Activated CD4-positive, alpha-beta T cell treated with anti-CD3 and anti-CD28 coated beads, Interleukin-10, Interleukin-2, amounts not matched to agents 100 ng/mL and 50 ng/mL, durations not matched to agents 16 hours and 8 hours (primary cell): Measurements from ENCODE around the gene LINGO1.

Experiments used
- DNase-seq: peaks from one replicate; pipeline ENCODE4 v3.0.0-alpha.2; 2020

LINGO1 gene, protein sequence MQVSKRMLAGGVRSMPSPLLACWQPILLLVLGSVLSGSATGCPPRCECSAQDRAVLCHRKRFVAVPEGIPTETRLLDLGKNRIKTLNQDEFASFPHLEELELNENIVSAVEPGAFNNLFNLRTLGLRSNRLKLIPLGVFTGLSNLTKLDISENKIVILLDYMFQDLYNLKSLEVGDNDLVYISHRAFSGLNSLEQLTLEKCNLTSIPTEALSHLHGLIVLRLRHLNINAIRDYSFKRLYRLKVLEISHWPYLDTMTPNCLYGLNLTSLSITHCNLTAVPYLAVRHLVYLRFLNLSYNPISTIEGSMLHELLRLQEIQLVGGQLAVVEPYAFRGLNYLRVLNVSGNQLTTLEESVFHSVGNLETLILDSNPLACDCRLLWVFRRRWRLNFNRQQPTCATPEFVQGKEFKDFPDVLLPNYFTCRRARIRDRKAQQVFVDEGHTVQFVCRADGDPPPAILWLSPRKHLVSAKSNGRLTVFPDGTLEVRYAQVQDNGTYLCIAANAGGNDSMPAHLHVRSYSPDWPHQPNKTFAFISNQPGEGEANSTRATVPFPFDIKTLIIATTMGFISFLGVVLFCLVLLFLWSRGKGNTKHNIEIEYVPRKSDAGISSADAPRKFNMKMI

DNA sequence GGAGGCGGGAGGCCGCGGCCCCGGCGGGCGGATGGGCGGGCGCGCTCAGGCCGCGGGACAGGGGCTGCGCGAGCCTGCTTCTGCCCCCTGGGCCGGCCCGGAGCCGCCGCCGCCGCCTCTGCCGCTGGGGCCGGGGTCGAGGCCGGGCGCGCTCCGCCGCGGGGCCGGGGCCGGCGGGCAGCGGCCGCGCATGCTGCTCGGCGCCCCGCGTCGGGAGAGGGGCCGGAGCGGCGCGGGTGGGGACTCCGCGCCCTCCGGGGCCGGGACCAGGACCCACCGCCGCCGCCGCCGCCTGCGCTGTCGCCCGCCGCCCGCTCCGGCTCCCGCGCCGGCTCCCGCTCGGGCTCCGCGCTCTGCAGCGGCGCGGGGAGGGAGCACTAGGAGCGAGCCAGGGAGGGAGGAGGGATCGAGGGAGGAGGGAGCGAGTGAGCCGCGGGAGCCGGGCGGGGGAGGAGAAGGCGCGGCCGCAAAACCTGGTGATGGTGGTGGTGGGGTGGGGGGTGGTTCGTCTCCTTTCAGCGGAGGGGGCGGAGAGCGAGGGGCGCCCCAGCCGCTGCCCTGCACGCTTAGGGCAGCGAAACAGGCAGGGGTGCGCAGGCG, at the start of gene LINGO1:
Gene LINGO1, minus strand, starts transcription at position 379 of the 600 bp plus-strand sequence. CDS start 597 bp downstream, outside the sequence.
- DNase-seq, result no peak

DNA sequence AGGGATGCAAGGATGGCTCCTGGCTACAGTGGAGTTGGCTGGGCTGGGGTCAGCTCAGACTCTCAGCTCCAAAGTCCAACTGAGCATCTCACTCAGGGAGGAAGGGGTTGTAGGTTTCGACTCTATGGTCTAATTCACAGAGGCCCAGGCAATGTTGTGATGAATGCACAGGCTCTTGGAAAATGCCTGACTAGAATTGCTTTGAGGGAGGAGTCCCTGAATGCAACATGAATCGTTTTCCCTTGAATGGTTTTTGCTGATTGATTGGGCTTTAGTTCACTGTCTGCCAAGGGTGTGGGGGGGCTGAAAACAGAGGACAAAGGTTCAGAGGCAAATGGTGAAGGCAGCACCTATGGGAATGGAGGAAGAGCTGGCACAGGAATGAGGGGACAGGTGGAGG, 48.6 kb upstream of the LINGO1 start:
- DNase-seq, result no peak

DNA sequence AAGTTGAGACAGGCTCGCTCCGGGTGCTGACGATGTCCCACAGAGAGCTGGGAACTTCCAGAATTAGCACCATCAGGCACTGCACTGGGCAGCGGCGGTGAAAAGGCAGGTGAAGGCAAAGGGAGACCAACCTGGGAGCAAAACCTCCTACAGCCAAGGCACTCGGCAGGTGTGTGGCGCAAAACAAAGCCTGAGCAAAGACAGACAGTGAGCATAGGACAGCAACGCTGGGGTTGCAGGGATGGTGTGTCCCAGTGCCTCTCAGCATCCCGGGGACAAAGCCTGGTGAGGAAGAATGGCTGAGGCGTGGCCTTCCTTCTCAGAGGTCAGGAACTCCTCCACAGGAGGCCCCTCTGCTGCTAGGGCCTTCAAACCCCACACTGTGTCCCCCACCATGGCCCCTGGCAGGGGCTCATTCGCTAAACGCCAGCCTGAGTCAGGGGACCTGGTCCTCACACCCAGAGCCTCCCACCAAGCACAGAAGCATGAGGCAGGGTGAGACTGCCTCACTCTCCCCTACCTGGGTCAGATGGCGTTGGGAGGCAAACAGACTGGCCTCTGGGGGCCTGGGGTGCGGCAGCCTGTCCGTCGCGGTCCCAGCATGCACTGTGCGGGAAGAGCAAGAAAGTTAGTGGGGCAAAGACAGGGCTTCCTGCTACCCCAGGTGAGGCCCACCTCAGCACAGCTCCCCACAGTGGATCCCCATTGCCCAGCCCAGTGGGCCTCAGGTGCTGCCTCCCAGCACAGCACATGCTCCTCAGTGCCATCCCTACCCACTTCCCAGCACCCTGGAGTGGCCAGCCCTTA, 44.1 kb upstream of the LINGO1 start:
- DNase-seq, result no peak

DNA sequence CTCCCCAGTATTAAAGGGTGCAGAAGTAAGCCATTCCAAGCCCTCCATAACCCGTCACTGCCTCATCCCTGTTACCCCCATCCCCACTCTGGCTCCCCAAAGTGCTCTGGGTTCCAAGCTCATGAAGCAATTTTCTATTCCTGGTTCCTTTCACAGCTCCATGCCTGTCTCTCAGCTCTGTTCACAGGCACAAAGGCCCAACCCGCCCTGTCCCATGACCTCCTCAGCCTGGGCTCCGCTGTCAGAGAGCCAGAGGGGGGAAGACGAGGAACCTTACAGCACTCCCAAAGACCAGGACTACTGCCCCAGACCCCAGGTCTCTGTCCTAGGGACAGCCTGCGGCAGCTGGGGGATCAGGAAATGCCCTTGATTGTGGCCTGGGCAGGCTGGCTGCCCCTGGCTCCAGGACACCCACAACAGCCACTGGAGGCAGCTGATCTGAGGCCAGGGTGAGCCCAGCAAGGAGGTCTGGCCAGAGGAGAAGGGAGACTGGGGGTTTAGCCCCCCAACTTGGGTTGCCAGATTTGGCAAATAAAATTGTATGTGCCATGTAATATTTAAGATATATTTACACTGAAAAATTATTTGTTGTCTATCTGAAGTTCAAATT, 43.2 kb upstream of the LINGO1 start:
- DNase-seq, result no peak

DNA sequence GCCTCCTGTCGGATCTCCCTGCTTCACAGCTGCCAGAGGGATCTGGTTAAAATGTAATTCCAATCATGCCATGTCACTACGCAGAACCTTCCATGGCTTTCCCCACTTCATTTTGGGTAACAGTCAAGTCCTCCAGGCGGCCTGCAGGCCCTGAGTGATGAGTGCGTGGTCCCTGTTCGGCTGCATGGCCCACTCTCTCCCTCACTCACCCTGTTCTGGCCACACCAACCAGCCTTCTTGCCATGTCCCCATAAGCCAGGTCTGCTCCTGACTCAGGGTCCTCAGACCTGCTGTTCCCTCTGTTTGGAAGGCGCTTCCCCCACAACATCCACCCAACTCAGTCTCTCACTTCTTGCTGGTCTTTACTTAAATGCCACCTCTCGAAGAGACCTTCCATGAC, 41.6 kb upstream of the LINGO1 start:
- DNase-seq, result no peak

DNA sequence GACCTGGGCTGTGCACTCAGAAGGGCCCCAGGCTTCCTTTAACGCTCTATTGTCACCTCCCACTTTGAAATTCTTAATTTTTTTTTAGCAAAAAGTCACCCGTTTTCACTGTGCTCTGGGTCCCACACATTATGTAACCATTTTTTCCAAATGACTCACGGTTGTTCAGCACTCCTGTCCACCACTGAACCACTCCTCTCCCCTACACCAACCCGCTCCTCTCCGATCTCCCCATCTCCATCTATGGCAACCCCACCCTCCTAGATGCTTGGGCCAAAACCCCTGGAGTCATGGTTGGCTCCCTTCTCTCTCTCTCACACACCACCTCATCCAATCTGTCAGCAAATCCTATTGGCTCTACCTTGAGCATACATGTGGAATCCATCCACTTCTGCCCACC, 41.2 kb upstream of the LINGO1 start:
- DNase-seq, result no peak

DNA sequence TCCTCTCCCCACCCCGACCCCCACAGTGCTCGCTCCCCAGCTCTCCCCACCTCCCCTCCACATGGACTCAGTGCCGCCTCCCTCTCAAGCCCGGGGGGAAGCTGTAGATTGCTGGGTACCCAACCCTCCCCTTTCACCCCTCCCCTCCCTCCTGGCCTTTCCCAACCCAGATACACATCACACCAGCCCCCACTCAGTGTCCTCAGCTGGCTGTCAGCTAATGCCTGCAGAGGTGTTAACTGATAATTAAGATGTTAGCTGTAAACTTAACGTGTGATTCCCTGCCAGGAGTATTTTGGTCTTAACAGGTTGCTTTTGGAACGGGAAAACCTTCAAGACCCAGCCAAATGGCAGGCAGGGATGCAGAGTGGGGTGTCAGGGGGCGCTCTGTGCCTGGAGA, 39.4 kb upstream of the LINGO1 start:
- no peak for DNase-seq

DNA sequence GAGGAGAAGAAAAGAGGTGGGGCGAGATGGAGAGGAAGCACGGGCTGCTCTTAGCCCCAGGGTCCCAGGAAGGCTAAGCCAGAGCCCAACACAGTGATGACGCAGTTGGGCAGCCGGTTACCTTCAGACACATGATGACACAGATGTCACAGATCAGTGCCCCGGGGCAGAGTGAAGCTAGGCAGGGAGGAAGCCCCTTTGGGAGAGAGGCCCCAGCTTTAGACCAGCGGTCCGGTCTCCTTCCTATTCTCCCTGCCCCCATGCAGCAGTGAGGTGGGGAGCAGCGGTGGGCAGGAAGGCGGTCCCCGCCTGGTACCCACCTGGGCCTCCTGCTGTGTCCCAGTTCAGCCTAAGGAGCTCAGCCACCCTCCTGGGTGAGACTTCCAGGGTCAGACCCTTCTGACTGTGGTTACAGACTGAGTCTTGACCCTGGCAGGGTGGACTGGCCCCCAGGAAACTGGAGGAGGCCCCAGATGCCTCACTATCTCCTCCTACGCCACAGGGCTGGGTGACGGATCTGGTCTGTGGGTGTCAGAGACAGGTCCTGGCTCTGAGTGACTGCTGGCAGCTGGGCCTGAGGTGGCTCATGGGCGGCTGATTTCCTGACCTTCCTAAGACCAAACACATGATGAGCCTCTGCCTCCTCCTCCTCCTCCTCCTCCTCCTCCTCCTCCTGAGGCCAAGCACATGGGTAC, 38.8 kb upstream of the LINGO1 start:
- DNase-seq, result no peak

DNA sequence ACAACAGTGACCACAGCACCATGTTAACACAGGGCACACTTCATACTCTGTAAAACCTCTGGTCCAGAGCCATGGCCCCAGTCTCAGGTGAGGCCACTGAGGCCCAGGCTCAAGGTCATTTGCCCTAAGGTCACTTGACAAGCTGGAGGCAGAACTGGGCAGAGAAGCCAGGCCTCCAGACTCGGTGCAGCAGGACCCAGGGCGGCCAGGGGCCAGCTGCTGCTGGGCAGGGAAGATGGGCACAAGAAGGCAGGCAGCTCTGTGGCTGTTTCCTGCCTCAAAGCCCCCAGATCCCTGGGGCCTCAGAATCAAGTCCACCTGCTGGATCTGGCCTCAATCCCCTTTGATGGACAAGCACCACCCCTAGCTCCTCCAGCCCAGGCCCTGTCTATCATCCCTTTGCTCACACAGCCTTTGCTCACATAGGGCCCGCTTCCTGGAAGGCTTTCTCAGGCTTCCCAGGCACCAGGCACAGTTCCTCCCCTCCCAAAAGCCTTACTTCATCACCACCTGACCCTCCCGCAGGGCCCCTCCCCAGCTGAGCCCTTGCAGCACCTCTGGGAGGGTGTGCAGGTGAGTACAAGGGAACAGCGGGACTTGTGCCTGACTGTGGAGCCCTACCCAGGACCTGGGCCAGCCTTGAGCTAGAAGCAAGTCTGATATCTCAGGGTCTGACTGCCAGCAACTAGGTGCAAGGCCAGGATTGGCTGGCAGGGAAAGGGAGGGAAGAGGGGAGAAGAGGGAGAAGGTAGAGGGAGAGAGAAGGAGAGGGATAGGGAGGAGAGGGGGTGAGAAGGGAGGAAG, 38.0 kb upstream of the LINGO1 start:
- DNase-seq, result no peak

DNA sequence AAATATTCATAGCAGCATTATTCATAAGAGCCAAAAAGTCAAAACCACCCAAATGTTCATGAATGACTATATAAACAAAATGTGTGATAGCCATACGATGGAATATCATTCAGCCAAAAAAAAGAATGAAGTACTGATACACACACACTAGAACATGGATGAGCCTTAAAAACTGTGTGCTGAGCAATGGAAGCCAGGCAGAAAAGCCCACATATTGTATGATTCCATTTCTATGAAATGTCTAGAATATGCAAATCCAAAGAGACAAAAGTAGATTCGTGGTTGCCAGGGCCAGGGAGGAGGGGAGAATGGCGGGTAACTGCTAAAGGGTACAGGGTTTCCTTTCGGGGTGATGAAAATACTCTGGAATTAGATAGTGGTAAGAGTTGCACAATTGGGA, 37.2 kb upstream of the LINGO1 start:
- no peak for DNase-seq

DNA sequence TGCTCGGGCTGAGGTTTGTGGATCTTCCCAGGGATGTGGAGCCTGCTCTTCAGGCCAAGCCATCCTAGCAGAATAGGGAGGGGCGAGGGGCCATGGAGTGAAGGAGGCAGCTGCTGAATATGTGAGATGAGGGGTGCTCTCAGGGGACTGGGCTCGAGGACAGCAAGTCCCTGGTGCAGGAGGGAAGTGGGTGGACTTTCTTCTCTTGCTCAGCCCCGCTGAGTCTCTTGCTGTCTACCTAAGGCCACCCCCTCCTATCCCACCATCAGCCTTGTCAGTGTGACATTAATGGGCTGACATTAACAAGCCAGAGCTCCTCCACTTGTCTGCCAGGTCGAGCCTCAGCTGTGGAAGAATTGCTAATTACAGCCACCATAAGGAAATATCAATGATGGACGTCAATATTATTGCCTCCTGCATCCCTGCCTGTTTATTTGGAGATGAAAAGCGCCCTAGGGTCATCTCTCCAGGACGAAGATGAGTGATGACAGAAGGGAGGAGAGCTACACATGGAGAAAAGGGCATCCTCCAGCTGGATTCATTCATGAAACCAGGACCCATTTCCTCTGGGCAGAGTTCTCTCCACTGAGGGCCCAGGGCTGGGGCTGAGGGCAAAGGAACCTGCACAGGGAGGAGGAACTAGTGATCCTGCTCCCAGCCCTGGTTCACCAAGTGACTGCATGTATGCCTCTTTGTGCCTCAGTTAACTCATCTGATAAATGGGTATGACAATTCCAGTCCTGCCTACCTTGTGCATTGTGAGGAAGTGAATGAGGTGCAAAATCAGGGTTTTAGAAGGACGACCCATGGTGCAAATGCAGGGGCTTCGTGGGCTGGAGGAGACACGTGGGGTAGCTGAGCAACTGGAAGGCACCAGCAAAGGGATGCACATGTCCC, 34.9 kb upstream of the LINGO1 start:
- no peak for DNase-seq

DNA sequence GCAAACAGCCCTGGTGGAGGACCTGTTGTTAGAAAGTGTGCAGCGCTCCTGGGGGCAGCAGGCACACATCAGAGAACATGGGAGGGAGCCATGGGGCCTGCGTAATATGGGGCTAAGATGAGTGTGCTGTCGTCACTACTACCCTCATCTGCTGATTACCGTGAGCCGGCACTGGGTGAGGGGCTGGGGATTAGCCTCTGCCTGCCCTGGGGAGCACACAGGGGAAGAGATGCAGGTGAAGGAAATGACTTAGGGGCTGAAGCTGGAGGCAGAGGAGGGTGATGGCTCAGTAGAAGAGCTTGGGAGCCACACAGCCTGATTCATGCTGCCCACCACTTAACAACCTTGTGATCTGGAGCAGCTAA, 33.6 kb upstream of the LINGO1 start:
- DNase-seq, result no peak

DNA sequence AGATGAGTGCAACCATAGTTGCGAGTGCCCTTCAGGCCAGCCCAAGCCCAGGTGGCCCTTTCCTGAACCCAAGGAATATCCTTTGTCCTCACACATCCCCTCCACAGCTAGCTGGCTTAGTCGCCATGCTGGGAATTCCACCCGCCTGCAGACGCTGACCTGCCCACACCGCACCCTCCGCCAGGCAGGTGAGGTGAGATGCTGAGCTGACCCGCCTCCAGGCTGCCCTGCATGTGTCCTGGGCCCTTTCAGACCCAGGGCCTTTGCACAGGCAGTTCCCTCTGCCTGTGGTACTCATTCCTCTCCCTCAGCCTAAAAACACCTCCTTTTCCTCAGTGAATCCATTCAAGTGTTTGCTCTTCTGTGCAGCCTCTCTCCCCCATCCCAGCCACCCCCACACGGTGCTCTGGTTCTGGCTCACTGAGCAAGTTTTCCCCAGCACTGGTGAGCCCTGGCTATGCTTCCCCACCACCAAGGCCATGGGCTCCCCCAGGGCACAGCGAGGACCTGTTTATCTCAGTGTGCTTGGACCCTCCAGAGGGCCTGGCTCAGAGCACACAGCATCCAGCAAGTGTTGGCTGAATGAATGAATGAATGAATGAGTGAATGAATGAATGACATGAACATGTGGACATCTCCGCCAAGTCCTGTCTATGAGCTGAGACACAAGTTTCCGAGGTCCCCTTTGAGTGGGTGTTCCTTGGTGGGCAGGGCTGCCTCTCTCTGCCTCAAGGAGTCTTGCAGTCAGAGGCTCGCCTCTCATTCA, 33.0 kb upstream of the LINGO1 start:
- no peak for DNase-seq

DNA sequence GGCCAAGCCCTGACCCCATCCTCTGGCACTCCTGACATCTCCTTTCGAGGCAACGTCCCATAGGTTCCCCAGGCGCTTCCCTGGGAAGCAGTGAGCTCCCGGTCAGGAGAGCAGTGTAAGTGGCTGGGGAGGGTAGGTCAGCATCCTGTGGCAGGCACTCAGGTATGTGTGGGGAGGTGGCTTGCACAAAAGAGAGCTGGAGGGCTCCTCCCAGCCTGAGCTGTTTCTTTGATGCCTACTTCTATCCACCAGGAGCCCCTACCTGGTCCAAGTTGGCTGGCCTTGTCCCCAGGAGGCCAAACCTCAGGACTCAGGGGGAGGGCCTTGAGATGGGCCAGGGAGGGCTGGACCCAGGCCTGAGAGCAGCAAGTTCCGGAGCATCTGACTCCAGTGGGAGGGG, 31.7 kb upstream of the LINGO1 start:
- no peak for DNase-seq

DNA sequence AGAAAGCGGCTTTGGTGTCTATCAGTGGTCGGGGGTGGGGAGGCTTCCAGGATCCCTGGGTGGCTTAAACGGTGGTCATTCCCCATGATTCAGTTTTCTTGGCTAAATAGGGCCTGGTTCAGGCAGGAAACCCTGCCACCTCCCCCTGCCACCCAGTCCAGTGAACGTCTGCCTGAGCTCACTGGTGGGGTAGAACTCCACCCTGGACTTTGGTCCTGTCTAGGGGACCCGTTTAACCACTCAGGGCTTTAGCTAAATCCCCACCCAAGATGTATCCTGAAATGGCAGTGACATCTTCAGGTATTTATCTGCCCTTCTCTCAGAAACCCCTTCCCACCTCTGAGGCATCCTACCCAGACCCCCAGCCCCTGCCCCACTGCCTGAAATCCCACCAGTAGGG, 30.5 kb upstream of the LINGO1 start:
- no peak for DNase-seq

DNA sequence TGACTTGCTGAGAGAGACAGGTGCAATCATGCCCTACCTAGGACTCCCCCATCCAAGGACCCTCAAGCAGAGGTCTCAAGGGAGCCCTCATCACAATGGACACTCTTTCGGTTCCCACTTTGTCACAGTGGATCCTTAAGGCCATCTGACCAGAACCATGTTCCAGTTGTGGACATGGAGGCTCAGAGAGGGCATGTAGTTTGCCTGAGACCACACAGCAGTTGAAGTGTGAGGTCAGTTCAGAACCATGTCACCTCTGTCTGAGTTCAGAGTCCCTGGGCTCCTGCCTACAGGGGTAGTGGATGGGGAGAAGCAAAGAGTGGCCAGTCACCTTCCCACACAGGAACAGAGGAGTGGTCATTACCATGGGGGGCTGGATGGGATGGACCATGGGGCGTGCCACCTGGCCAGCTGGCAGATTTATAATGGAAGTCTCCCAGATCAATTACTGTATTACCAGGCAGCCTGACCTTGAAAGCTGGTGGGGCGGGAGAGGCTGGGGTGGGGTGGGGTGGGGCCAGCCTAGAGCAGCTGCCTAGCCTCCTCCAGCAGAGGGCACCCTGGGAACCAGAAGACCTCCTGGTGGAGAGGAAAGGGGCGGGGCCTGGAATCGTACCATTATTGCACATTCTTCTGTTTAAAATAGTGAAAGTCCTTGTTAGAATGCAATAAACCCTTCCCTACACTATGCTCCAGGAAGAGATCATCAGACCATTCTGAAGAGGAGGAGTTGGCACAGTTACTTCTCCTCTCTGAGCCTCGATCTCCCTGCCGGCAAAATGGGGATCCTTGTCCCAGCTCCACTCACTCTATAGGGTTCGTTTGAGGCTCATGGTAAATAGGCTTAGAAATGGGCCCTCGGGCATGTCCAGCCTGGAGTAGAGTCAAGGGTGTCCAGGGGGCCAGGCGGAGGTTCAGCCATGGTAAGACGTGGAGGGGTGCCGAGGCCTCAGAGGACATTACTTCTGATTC, 26.9 kb upstream of the LINGO1 start:
- DNase-seq, result peak; percentile 61

DNA sequence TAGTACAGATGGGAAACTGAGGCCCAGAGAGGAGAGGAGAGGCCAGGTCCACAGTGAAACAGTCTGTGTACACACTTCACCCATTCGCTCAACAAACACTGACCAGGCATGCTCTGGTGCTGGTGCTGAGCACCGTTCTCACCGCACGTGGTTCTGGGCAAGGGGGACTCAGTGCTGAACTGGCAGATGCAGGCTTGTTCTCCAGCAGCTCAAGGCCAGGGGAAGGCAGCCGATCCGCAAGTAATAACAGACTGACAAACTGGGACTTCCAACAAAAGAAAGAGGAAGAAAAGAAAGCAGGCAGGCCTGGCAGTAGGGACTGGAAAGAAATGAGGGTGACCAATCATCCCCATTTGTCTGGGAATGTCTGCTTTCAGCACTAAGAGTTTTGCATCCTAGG, 25.6 kb upstream of the LINGO1 start:
- no peak for DNase-seq

DNA sequence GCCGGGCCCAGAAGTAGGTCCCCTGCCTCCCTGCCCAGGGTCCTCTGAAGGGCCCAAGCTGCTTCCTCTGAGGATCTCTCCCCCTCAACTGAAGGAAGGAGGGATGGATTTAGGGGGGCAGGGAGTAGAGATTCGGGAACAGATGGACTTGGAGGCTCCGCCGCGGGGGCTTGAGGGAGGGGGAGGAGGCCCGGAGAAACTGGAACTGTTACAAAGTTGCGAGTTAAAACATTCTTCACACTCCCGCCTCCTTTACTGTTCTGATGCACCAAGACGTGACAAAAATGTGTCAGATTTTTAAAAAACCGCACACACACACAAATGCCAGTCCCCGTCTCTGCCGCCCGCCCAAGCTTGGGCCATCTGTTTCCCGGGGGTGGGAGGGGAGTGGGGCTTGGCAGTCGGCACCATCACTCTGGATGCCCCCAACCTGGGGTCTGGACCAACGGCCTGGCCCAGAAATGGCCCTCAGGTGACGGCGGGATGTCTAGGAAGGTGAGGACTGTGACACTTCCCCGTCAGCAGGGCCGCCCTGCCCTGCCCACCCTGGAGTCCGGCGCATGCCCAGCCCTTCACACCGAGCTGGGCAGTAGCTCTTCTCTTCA, 25.0 kb upstream of the LINGO1 start:
- no peak for DNase-seq
